ENCODE data around the gene ASPRV1.

The ASPRV1 gene

DNA sequence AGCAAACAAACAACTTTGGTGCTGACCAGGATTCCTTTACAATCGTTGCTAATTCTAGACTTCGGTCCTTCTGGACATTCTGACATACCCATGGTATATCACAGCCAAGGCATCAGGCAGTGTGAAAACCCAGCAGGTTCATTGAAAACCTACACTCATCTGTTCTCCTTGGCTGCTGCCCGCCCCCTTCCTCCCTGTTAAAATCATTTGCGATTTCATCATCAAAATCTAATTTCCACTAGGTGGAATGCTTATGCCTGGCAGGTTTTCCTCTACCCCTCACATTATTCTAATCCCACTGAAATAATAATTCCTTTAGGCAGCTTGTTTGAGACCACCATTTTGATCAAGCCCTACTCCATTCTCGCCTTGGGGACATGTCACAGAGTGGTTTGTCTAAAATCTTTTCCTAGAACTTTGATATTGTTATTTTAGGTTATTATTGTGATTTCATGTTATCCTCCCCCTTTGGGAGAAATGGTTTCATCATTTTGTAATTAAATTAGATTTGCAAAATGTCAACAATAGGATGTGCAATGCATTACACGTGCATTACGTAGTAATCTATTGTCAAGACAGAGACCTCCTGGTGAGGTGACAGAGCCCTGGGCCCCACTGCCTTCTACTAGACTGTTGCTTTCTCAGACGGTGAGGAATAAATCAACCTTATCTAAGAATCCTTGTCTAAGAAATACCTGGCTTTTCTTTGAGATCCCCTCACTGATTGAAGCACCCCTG, 31.0 kb upstream of the ASPRV1 start:
- TF ChIP-seq, protein P1, sequence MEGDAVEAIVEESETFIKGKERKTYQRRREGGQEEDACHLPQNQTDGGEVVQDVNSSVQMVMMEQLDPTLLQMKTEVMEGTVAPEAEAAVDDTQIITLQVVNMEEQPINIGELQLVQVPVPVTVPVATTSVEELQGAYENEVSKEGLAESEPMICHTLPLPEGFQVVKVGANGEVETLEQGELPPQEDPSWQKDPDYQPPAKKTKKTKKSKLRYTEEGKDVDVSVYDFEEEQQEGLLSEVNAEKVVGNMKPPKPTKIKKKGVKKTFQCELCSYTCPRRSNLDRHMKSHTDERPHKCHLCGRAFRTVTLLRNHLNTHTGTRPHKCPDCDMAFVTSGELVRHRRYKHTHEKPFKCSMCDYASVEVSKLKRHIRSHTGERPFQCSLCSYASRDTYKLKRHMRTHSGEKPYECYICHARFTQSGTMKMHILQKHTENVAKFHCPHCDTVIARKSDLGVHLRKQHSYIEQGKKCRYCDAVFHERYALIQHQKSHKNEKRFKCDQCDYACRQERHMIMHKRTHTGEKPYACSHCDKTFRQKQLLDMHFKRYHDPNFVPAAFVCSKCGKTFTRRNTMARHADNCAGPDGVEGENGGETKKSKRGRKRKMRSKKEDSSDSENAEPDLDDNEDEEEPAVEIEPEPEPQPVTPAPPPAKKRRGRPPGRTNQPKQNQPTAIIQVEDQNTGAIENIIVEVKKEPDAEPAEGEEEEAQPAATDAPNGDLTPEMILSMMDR (IDR thresholded peaks at IDR 0.05; ENCODE audit: unreplicated experiment in 3 of 3): no peak
- Mint-ChIP-seq H3K9me3 (no peaks in the 10 kb centered on the region), H3K27ac (no peak overlapping the region), H3K27me3 (ENCODE audit: low read depth) (peaks cover 3% of the 10 kb centered on the region), H3K36me3 (ENCODE audit: low read depth) (peaks cover 46% of the 10 kb centered on the region), H3K4me1 (no peaks in the 10 kb centered on the region), H3K4me3 (no peak overlapping the region)

- no peak overlapping the region for H3K4me3 Mint-ChIP-seq
- H3K4me1 Mint-ChIP-seq: no peaks in the 10 kb centered on the region
- H3K27ac Mint-ChIP-seq: no peak overlapping the region
- peaks cover 28% of the 10 kb centered on the region for H3K36me3 Mint-ChIP-seq (ENCODE audit: low read depth)
- peaks cover 3% of the 10 kb centered on the region for H3K27me3 Mint-ChIP-seq (ENCODE audit: low read depth)
- no peaks in the 10 kb centered on the region for H3K9me3 Mint-ChIP-seq
- TF ChIP-seq, protein P1 (IDR thresholded peaks at IDR 0.05; ENCODE audit: unreplicated experiment in 3 of 3): no peak
Measured at GRCh38 chr2:69989441-69990105, 28.1 kb upstream of the ASPRV1 start.

DNA sequence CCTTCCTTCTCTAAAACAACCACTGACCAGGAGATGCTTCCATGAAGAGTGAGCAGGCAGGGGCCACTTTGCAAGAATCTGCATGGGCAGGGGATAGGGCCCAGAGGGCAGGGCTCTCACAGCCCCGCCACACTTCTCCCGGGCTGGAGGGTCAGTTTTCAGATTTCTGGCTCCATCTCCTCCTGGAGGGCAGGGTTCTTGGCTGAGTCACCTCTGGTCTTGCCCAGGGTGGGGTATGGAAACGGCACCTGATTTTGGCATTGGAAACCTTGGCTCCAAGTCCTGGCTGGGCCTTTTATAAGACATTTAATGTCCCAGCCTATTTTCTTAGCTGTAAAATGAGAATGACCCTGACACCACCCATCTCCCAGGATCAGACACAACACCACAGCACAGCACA, 27.6 kb upstream of the ASPRV1 start:
- H3K36me3 Mint-ChIP-seq (ENCODE audit: low read depth): peaks cover 24% of the 10 kb centered on the region
- TF ChIP-seq, protein P1 (IDR thresholded peaks at IDR 0.05; ENCODE audit: unreplicated experiment in 3 of 3): no peak
- H3K4me1 Mint-ChIP-seq: no peaks in the 10 kb centered on the region
- H3K9me3 Mint-ChIP-seq: no peaks in the 10 kb centered on the region
- no peaks in the 10 kb centered on the region for H3K27me3 Mint-ChIP-seq (ENCODE audit: low read depth)
- no peak overlapping the region for H3K4me3 Mint-ChIP-seq
- no peak overlapping the region for H3K27ac Mint-ChIP-seq

- H3K36me3 Mint-ChIP-seq (ENCODE audit: low read depth): peaks cover 19% of the 10 kb centered on the region
- H3K4me3 Mint-ChIP-seq: no peak overlapping the region
- TF ChIP-seq, protein P1 (IDR thresholded peaks at IDR 0.05; ENCODE audit: unreplicated experiment in 3 of 3): no peak
- H3K27me3 Mint-ChIP-seq (ENCODE audit: low read depth): no peaks in the 10 kb centered on the region
- no peak overlapping the region for H3K27ac Mint-ChIP-seq
- no peaks in the 10 kb centered on the region for H3K9me3 Mint-ChIP-seq
- H3K4me1 Mint-ChIP-seq: no peaks in the 10 kb centered on the region
Measured at GRCh38 chr2:69988086-69988635, 26.7 kb upstream of the ASPRV1 start.

- H3K27me3 Mint-ChIP-seq (ENCODE audit: low read depth): no peaks in the 10 kb centered on the region
- no peaks in the 10 kb centered on the region for H3K4me1 Mint-ChIP-seq
- no peaks in the 10 kb centered on the region for H3K9me3 Mint-ChIP-seq
- TF ChIP-seq, protein P1 (IDR thresholded peaks at IDR 0.05; ENCODE audit: unreplicated experiment in 3 of 3): no peak
- peaks cover 7% of the 10 kb centered on the region for H3K36me3 Mint-ChIP-seq (ENCODE audit: low read depth)
- H3K27ac Mint-ChIP-seq: no peak overlapping the region
- no peak overlapping the region for H3K4me3 Mint-ChIP-seq
Measured at GRCh38 chr2:69986691-69987090, 25.3 kb upstream of the ASPRV1 start.
